GM19035 (cell line): ENCODE results near the gene TTC28.
"Not testable (repeated sequence)": the region's sequence is repeated elsewhere in the genome, so short reads cannot be mapped to it uniquely, and the experiment has no call there.

Experiments
- ATAC-seq: cut with Tn5 transposase; IDR thresholded peaks from one replicate; pipeline ENCODE4 v1.9.1; 2021; ENCODE audit not compliant: unreplicated experiment

Gene TTC28

GRCh38 chr22:28077166-28077565, 602.5 kb downstream of the TTC28 start:
- ATAC-seq = no peak

- no peak for ATAC-seq
Measured at GRCh38 chr22:28075358-28075981, 604.2 kb downstream of the TTC28 start.

- no peak for ATAC-seq
Measured at GRCh38 chr22:28074526-28074925, 605.1 kb downstream of the TTC28 start.

GRCh38 chr22:28072066-28072465, 607.6 kb downstream of the TTC28 start:
- no peak for ATAC-seq

GRCh38 chr22:28068826-28069225, 610.8 kb downstream of the TTC28 start:
- ATAC-seq = no peak

GRCh38 chr22:28064920-28065319, 614.7 kb downstream of the TTC28 start:
- ATAC-seq = no peak

- ATAC-seq = no peak
Measured at GRCh38 chr22:28063656-28064055, 616.0 kb downstream of the TTC28 start.

GRCh38 chr22:28060594-28060993, 619.0 kb downstream of the TTC28 start:
- not testable (repeated sequence) for ATAC-seq

- no peak for ATAC-seq
Measured at GRCh38 chr22:28058036-28058435, 621.6 kb downstream of the TTC28 start.

- no peak for ATAC-seq
Measured at GRCh38 chr22:28054819-28055208, 624.8 kb downstream of the TTC28 start.

GRCh38 chr22:28053896-28054818, 625.5 kb downstream of the TTC28 start:
- ATAC-seq = no peak

GRCh38 chr22:28052825-28053269, 626.8 kb downstream of the TTC28 start:
- no peak for ATAC-seq

GRCh38 chr22:28051787-28052356, 627.8 kb downstream of the TTC28 start:
- ATAC-seq = no peak

GRCh38 chr22:28051091-28051786, 628.4 kb downstream of the TTC28 start:
- ATAC-seq = no peak

- no peak for ATAC-seq
Measured at GRCh38 chr22:28048529-28048928, 631.1 kb downstream of the TTC28 start.

GRCh38 chr22:28047740-28048139, 631.9 kb downstream of the TTC28 start:
- ATAC-seq = no peak

- ATAC-seq = no peak
Measured at GRCh38 chr22:28046100-28046499, 633.5 kb downstream of the TTC28 start.

GRCh38 chr22:28044546-28045173, 635.0 kb downstream of the TTC28 start:
- ATAC-seq = no peak

GRCh38 chr22:28043266-28043665, 636.4 kb downstream of the TTC28 start:
- ATAC-seq = no peak

- no peak for ATAC-seq
Measured at GRCh38 chr22:28034760-28035401, 644.8 kb downstream of the TTC28 start.
